GM23248 (cell line): ENCODE measurements around the gene PARVA.

ENCODE experiments used
- EZH2 ChIP-seq: fragments of 200-600 bp; sonication (generic); IDR thresholded peaks from 2 replicates; pipeline ENCODE4 v1.6.1; 2018; ENCODE audit warnings: antibody characterized with exemption, mild to moderate bottlenecking; ENCODE audit not compliant: insufficient read depth, poor library complexity, severe bottlenecking
- EZH2phosphoT487 ChIP-seq: fragments of 200-600 bp; sonication (generic); IDR thresholded peaks from 2 replicates; pipeline ENCODE4 v1.6.1; 2018; ENCODE audit warnings: antibody characterized with exemption, moderate library complexity, mild to moderate bottlenecking, low read depth; ENCODE audit not compliant: insufficient read depth

GRCh38 chr11:12392672-12393071 is 15.3 kb downstream of the PARVA start:
- TF ChIP-seq EZH2phosphoT487 (no peak), EZH2 (no peak)
